ENCODE data around the gene SH3BP5.
A peak's percentile ranks its signal among the peaks of the same experiment; 100 is the strongest.
"Not testable (repeated sequence)": the region's sequence is repeated elsewhere in the genome, so short reads cannot be mapped to it uniquely, and the experiment has no call there.

Gene SH3BP5, protein sequence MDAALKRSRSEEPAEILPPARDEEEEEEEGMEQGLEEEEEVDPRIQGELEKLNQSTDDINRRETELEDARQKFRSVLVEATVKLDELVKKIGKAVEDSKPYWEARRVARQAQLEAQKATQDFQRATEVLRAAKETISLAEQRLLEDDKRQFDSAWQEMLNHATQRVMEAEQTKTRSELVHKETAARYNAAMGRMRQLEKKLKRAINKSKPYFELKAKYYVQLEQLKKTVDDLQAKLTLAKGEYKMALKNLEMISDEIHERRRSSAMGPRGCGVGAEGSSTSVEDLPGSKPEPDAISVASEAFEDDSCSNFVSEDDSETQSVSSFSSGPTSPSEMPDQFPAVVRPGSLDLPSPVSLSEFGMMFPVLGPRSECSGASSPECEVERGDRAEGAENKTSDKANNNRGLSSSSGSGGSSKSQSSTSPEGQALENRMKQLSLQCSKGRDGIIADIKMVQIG

DNA sequence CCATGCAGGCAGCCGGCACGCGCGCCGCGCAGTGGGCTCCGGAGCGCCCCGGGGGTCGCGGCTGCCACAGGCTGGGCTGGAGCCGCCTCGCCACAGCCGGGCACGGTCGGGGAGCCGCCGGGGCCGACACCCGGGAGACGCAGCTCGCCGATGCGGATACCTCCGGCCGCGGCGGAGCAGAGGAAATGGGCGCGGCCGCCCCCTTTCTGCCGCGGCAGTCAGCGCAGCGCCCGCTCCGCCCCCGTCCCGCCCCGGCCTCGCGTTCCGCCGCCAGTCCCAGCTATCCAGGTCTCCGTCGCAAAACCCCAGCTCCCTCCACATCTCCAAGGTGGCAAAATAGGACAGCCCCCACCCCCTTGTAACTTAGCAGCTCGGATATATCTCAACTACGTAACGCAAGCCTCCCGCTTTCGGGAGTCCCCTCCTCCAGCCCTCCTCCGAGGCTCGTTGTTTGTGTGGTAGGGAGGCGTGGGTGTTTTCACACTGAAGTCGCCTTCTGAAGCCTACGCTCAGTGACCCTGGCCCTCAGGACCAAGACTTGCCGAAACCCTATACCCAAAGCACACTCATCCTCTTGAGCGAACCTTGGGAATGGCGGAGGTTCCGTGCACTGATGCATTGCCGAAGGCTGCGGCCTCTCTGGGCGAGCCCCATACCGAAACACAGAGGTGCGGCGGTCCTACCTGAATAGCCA is at the start of gene SH3BP5:
Gene SH3BP5, minus strand, starts transcription at position 182 of the 694 bp plus-strand sequence. Its CDS starts 178 bp downstream, at position 4.
- DNase-seq (ENCODE audit: low read depth, low spot score), result no peak

DNA sequence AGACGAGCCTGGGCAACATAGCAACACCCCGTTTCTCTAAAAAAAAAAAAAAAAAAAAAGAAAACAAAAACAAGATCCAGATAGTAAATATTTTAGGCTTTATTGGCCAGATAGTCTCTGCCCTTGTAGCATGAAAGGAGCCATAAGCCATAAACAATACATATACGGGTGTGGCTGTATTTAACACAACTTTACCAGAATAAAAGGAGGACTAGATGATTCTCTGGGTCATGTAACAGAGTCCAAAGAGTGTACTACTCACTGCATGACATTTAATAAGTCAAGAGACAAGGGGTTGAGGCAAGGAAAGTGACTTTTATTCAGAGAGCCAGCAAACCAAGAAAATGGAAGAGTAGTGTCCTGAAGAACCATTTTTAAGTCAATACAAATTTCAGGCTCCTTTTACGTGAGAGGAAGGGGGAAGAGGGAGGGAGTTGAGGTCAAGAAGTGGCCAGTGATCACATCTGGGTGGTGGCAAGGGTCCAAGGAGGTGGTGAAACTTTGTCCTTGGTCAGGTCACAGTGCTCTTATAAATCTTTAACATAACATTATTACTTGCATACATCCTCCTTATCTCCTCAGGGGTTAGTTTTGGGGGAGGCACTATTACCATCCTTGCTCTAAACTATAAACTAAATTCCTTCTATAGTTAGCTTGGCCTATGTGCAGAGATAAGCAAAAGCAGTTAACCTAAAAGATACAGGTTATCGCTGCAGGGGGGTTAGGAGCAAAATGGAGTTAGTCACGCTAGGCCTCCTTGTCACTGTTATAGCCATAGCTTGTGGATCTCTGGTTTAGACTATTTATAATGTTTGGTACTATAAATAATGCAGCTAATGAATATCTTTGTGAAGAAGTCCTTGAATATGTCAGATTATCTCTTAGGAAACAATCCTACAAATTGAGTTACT is 48.8 kb upstream of the SH3BP5 start:
- no peak for DNase-seq (ENCODE audit: low read depth, low spot score)

DNA sequence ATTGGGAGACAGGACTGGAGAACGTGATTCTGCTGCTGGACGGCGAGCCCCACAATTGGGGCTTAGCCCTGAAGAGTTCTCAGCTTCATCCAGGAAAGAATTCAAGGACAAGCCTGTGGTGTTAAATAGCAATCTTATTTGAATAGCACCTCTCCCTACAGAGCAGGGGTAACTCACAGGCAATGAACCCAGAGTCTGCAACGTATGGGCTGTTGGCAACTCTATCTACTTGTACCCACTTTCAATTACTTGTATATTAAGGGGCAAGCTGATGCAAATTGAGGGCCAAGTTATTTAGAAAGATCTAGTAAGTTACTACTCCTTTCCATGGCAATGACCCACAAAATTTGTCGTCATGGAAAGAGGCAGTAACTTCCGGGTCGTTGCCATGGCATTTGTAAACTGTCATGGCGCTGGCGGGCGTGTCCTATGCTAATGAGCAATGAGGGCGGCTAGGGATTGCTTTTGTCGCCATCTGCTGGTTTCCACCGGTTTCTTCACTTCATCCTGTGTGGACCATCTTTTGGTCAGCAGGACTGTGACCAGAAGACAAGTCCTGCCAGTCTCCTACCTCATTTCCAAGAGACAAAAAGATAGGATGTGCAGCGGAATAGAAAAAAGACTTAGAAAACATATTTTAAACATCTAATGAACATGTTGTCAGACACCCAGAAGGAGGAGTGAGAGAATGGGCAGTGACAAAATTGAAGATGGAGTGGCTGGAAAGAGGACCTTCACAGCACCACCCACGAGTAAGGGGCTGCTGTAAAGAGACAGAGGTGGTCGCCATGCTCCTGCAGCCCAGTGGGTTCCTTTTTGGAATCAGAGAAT is 45.8 kb upstream of the SH3BP5 start:
- DNase-seq (ENCODE audit: low read depth, low spot score), result peak; percentile 78

DNA sequence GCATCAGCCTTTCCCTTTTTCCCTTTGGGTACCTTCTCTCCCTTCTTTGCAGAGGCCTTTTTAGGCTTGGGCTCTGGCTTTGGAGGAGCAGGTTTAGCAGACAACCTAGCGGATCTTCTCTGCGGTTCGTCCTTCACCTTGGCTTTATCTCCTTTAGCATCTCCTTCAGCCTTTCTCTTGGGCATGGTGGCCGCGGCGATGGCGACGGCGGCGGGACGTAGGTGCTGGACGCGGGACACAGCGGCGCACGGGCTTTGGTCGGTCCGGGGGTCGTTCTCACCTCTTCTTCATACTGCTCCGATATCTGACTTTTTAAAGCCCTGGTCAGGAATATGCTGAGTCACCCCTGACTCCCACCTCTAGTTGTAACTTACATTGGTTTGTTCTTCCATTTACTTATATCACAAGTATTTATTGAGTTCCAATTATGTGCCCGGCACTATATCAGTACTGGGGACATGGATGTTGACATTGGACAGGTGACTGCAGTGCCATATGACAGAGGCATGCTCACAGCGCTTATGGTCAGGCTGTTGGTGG is 43.1 kb upstream of the SH3BP5 start:
- no peak for DNase-seq (ENCODE audit: low read depth, low spot score)

DNA sequence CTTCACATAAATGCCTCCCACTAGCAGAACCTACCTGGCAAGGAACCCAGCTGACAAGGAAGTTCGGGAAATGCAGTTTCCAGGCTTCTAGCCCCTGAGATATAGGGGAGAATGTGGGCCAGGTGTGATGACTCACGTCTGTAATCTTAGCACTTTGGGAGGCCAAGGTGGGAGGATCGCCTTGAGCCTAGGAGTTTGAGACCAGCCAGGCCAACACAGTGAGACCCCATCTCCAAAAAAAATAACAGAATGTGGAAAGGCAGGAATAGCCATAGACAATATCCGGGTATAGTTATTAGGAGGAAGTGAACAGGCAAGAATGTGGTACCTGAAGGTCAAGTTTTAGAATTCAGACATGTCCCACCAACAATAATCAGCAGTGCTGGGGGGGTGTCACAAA is 40.5 kb upstream of the SH3BP5 start:
- DNase-seq (ENCODE audit: low read depth, low spot score), result no peak

DNA sequence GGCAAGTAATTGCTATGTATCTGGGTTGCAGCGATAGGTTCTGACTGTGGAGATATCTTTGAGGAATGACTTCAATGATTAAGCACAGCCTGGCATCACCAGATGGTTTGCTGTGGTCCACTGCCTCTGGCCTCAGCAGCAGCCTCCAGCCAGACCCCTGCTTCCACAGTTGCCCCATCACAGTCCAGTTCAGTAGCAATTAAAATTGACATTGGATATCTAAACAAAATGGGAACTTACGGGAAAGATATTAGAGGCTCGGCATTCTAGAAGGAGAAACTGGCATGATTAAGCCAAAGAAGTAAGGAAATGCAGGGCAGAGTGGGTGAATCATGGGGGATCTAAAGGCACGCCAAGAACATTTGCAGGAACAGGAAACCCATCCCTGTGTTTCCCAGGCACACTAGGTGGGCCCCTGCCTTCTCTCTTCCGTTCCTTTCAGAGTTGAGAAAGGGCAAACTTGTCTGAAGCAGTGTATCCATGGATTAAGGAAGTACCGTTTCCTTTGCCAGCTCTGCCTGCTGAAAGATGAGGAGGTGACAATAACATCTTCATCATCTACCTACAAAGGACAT is 36.3 kb upstream of the SH3BP5 start:
- no peak for DNase-seq (ENCODE audit: low read depth, low spot score)

DNA sequence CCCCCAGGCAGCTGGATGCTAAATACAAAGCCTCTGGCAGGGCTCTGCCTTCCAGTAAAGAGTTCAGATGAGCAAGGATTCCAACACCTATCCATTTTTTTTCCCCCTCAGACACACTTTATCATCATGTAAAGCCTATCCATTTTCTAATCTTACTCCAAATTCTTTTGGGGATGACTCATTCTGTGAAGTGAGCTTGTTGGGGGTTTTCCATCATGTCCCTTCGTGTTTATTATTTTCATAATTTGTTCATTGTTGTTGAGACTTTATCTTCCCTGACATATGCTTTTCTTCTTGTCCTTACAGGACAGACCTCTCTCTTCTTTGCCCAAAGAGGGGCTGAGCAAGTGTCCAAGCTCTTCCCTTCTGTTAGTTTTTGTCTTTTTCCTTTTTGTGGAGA is 34.7 kb upstream of the SH3BP5 start:
- no peak for DNase-seq (ENCODE audit: low read depth, low spot score)

DNA sequence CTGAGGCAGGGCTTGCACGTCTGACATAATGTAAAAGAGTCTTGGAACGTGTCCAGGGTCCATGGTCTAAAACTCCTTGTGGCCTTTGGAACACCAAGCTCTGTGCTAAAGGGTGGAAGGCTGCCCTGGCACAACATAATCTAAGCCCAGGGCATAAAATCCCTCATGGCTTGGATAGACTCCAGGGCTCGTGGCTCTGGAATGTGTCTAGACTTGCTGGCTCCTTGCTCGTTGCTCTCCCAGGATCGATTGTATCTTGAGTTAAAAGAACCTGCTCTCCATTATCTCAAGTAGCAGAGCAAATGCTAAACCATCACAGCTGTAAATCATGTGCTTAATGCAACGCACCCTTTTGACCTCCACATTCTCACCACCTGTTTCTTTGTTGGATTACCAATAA is 31.7 kb upstream of the SH3BP5 start:
- not testable (repeated sequence) for DNase-seq (ENCODE audit: low read depth, low spot score)

DNA sequence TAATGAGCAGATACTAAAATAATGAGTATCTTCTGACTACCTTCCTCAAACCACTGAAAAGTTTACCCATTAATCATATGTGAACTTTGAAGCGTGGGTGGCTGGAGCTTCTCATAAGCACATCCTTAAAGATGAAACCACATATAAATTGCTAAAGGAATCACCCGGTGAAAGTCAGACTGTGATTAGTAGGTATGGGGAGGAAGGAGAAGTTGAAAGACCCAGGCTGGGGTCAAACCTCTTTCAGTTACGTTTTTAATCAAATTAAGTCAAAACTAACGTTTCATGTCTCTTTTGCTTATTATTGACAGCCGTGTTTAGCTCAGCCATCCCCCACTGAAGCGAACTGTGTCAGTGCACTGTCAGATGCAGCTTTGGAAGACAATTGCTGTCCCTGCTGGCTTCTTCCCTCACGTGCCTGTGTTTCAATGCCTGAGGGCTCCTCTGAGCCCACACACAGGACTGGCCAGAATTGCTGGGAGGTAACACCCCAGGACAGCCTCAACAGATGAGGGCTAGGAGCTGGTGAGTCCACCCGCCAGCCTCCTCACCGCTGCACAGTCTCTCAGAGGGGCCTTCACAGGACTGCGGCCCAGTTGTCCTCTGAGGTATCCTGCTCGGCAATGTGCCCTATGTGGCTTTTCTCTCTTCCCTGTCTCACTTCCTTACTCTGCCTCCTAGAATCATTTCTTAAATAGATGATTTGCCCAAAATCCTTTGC is 29.3 kb upstream of the SH3BP5 start:
- DNase-seq (ENCODE audit: low read depth, low spot score), result no peak

DNA sequence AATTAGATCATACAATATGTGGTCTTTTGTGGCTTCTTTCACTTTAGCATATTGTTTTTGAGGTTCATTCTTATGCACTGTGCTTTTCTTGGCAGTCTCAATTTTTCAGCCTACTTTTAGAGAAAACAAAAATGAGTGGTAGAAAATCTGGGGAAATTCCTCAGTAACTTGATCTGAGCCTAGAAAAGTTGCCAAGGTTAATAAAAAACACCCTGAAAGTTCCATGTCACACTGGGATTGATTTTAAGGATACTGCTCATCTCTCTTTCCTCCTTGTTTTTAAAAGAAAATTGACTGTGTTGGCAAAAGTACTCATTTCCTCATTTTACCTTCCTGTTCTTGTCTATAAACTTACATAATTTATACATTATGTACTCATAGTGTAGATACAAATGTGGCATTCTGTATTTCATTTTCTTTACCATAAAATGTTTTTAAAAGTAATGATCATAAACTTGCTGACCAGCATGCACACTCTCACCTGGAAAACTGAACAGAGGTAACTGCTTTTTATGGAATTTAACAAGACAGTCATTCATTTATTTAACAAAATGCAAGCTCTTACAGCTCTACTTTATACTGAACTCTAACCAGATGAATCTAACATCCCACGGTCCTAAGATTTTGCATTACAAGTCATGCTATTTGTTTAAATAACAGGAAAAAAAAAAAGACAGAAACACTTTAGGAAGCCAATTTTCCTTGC is 28.6 kb upstream of the SH3BP5 start:
- DNase-seq (ENCODE audit: low read depth, low spot score), result peak; percentile 60

DNA sequence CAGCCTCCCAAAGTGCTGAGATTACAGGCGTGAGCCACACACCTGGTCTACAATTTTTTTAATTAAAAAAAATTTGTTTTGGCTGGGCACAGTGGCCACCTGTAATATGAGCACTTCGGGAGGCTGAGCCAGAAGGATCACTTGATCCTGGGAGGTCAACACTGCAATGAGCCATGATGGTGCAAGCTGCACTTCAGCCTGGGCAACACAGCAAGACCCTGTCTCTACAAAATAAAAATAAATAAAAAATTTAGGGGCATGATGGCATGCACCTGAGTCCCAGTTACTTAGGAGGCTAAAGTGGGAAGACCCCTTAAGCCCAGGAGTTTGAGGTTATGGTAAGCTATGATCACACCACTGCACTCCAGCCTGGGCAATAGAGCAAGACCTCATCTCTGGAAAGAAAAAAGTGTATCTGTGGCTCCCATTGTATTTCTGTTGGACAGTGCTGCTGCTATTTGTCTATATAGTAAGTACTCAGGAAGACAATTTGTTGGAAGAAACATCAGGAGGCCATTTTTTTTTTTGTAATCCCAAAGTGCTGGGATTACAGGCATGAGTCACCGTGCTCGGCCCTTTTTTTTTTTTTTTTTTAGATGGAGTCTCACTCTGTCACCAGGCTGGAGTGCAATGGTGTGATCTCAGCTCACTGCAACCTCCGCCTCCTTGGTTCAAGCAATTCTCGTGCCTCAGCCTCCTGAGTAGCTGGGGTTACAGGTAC is 27.5 kb upstream of the SH3BP5 start:
- no peak for DNase-seq (ENCODE audit: low read depth, low spot score)

DNA sequence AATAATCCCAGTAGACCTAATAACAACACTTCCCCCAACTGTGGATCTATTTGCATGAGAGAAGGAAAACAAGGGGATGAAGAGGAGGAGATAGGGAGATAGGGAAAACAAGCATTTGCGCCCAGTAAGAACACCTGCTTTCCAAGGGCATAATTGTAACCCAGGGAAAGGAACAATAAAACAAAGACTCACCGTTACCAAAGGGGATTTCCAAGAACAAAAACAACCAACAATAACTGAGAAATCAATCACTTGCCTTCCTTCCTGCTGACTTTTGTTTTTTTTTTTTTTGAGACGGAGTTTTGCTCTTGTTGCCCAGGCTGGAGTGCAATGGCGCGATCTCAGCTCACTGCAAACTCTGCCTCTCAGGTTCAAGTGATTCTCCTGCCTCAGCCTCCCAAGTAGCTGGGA is 24.3 kb upstream of the SH3BP5 start:
- DNase-seq (ENCODE audit: low read depth, low spot score), result not testable (repeated sequence)

DNA sequence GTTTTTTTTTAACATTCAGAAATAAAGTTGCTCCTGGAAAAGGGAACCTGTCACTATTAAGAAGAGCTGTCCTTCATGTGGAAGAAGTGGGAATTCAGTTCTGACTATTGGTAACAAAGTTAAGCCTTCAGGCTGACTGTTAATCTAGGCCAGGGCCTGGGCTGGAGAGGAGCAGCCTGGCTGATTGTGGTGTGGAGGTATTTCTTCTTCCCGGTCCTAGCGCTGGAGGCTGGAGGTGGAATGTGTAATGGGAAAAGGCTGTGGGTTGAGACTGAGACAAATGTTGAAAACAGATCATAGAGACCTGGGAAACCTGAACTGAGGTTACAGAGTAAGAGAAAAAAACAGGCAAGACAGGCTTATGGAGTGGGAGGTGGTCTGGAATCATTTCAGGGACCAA is 23.8 kb upstream of the SH3BP5 start:
- DNase-seq (ENCODE audit: low read depth, low spot score), result no peak

DNA sequence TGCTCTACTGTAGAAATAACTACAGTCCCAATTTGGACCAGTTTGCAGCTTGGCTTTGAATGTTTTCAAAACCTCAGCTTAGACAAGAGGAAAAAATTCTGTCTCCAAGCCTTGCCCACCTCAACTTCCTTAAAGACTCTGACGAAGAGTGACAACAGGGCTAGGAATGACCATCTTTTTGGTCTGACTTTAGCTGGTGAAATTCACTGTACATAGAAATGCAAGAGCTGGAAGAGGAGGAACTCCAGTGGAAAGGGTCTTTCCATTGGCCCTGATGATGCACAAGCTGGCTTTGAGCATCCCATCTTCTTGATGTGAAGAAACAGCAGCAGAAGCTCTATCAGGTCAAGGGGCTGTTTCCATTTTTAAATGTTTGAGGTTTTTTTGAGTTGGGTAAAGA is 22.7 kb upstream of the SH3BP5 start:
- DNase-seq (ENCODE audit: low read depth, low spot score), result no peak

DNA sequence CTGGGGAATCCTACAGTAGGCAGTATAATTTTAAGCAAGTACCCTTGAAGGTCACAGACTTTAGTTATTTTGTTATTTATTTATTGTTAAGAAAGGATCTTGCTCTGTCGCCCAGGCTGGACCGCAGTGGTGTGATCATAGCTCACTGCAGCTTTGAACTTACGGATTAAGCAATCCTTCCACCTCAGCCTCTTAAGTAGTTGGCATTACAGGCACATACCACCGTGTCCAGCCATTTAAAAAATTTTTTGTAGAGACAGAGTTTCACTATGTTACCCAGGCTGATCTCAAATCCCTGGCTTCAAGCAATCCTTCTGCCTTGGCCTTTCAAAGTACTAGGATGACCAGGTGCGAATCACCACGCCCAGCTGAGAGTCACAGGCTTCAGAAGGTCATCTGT is 22.1 kb upstream of the SH3BP5 start:
- no peak for DNase-seq (ENCODE audit: low read depth, low spot score)

DNA sequence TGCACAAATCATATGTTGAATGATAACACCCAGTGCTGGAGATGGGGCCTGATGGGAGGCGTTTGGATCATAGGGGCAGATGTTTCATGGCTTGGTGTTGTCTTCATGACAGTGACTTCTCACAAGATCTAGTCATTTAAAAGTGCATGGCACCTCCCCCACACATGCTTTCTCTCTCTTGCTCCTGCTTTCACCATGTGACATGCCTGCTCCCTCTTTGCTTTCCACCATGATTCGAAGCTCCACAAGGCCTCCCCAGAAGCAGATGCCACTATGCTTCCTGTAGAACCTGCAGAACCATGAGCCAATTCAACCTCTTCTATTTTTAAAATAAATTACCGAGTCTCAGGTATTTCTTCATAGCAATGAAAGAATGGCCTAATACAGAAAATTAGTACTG is 17.8 kb upstream of the SH3BP5 start:
- no peak for DNase-seq (ENCODE audit: low read depth, low spot score)

DNA sequence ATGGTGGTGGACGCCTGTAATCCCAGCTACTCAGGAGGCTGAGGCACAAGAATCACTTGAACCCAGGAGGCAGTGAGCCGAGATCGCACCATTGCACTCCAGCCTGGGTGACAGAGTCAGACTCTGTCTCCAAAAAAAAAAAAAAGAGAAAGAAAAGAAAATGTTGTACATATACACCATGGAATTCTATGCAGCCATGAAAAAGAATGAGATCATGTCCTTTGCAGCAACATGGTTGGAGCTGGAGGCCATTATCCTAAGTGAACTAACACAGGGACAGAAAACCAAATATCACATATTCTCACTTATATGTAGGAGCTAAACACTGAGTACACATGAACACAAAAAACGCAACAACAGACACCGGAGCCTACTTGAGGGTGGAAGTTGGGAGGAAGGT is 17.1 kb upstream of the SH3BP5 start:
- DNase-seq (ENCODE audit: low read depth, low spot score), result not testable (repeated sequence)

DNA sequence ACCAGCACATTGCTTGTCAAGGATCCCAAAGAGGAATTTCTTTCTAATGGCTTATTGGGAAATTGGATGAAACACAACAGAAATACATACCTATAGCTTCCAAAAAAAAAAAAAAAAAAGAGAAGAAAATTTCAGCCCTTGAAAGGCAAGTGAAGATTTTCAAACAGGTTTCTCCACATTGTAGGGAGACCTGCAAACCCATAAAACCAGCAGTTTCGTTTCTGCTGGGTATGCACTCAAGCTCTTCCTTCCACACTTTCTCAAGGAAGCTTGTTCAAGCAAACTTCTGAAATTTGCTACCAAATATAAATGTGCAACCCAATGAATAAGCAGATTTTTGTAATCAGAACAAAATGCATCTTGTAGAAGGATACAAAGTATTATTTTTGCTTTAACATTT is 15.9 kb upstream of the SH3BP5 start:
- no peak for DNase-seq (ENCODE audit: low read depth, low spot score)

DNA sequence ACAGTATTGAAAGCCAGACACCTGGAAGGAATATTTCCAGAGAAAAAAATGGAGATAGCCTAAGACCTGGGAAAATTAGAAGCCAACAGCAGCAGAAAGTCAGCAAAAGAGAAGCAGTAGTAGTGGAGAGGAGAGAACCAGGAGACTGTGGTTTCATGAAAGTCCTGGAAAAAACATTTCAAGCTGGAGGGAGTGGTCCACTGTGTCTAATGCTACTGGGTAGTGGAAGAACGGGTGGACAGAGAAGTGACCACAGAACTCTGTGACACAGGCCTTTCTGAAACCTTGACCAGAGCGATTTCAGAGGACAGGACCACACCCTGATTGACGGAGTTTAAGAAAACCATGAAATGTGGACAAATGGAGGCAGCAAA is 15.3 kb upstream of the SH3BP5 start:
- no peak for DNase-seq (ENCODE audit: low read depth, low spot score)

All from brain pericyte (primary cell).